Endothelial cell of umbilical vein (primary cell): ENCODE data around the gene TNFAIP6. TPM values are rescaled to one million over a fixed set of nuclear protein-coding genes. Genes with fewer than 3 reads are reported as not detected.
"Not testable (repeated sequence)": the region's sequence is repeated elsewhere in the genome, so short reads cannot be mapped to it uniquely, and the experiment has no call there.

ENCODE experiments used
- BruUV-seq: library from RNA; stranded (reverse); fragments of 400-500 nt; replicated peaks from 2 replicates; lab custom pipeline; 2021; lab: Mats Ljungman, UMichigan
- CTCF ChIA-PET: fragments of 300-600, 350-600 bp; sonication (Branson Sonifier 250); formaldehyde crosslinking; loops from one replicate; lab custom pipeline; 2021; ENCODE audit warnings: antibody characterized with exemption, inconsistent platforms; lab: Charles Lee
- POLR2A ChIA-PET: fragments of 300-600, 350-600 bp; sonication (Branson Sonifier 250); formaldehyde crosslinking; loops from one replicate; lab custom pipeline; 2021; ENCODE audit warnings: antibody characterized with exemption, inconsistent platforms; lab: Charles Lee
- DNase-seq: peaks from one replicate; pipeline ENCODE4 v3.0.0-alpha.2; 2011; ENCODE audit warnings: low read depth, low spot score
- FAIRE-seq: peaks from 2 replicates; lab custom pipeline; 2011; peaks lifted over from hg19 to GRCh38; lab: Jason Lieb, UNC
- H2AFZ ChIP-seq: 2 replicates; pipeline ENCODE4 v1.6.0; 2012; ENCODE audit warnings: low read depth, low read length, control low read depth, inconsistent platforms
- H3K27ac ChIP-seq: 2 replicates; pipeline ENCODE4 v1.5.1; 2011; ENCODE audit warnings: low read depth, mild to moderate bottlenecking, control low read depth, low read length, moderate library complexity; ENCODE audit not compliant: insufficient read depth
- H3K27me3 ChIP-seq, 2 experiments: 2 replicates each; pipeline versions ENCODE4 v1.6.0 to v1.6.1; 2011; ENCODE audit warnings: low read length in 2 of 2, mixed read lengths in 1 of 2; ENCODE audit not compliant: control insufficient read depth in 2 of 2, insufficient read depth in 2 of 2
- H3K36me3 ChIP-seq, 2 experiments: 2 replicates in 1 of 2; 3 replicates in 1 of 2; pipeline ENCODE4 v1.5.1; 2011; ENCODE audit warnings: low read length in 2 of 2, mild to moderate bottlenecking in 1 of 2, moderate library complexity in 1 of 2; ENCODE audit not compliant: control insufficient read depth in 2 of 2, insufficient read depth in 2 of 2; ENCODE audit errors: extremely low read depth in 1 of 2
- H3K4me1 ChIP-seq: 3 replicates; pipeline ENCODE4 v1.5.1; 2011; ENCODE audit warnings: mild to moderate bottlenecking, low read length; ENCODE audit not compliant: control insufficient read depth, insufficient read depth; ENCODE audit errors: extremely low read depth
- H3K4me2 ChIP-seq: 2 replicates; pipeline ENCODE4 v1.6.1; 2011; ENCODE audit warnings: low read length, control low read depth, mixed read lengths; ENCODE audit not compliant: insufficient read depth
- H3K4me3 ChIP-seq, 3 experiments: fragments of 200-600 bp in 1 of 3; sonication (generic), shearing (Covaris generic) in 1 of 3; replicated peaks in 1 of 3; 2 replicates each; pipeline ENCODE4 v1.5.1; 2011 to 2016; ENCODE audit warnings: control low read depth in 3 of 3, low read length in 3 of 3, mild to moderate bottlenecking in 2 of 3, inconsistent platforms in 1 of 3, low read depth in 1 of 3, moderate library complexity in 1 of 3; ENCODE audit not compliant: insufficient read depth in 1 of 3
- H3K79me2 ChIP-seq: 2 replicates; pipeline ENCODE4 v1.6.0; 2012; ENCODE audit warnings: low read length, inconsistent platforms; ENCODE audit not compliant: control insufficient read depth, insufficient read depth
- H3K9ac ChIP-seq: replicated peaks from 2 replicates; pipeline ENCODE3; 2011; ENCODE audit warnings: low read length, control low read depth; ENCODE audit not compliant: insufficient read depth; ENCODE audit errors: extremely low read depth
- H3K9me1 ChIP-seq: replicated peaks from 3 replicates; pipeline ENCODE4 v1.6.0; 2011; ENCODE audit warnings: mild to moderate bottlenecking, low read length; ENCODE audit not compliant: control insufficient read depth, insufficient read depth; ENCODE audit errors: extremely low read depth
- H3K9me3 ChIP-seq: replicated peaks from 2 replicates; pipeline ENCODE4 v1.5.1; 2012; ENCODE audit warnings: low read length, inconsistent platforms; ENCODE audit not compliant: control insufficient read depth, insufficient read depth
- H4K20me1 ChIP-seq: replicated peaks from 2 replicates; pipeline ENCODE3; 2011; ENCODE audit warnings: mild to moderate bottlenecking, low read length; ENCODE audit not compliant: control insufficient read depth, insufficient read depth; ENCODE audit errors: extremely low read depth
- EZH2 ChIP-seq: IDR thresholded peaks from 2 replicates; pipeline ENCODE4 v1.6.1; 2012; ENCODE audit warnings: borderline replicate concordance, low read depth, mild to moderate bottlenecking, moderate library complexity, low read length, inconsistent platforms; ENCODE audit not compliant: severe bottlenecking
- FOS ChIP-seq: IDR thresholded peaks from 2 replicates; pipeline ENCODE4 v1.6.1; 2011; ENCODE audit warnings: mild to moderate bottlenecking, low read length, moderate library complexity, borderline replicate concordance; ENCODE audit not compliant: insufficient read depth
- GATA2 ChIP-seq: IDR thresholded peaks from 2 replicates; pipeline ENCODE4 v1.7.0; 2011; ENCODE audit warnings: low read depth, mild to moderate bottlenecking, moderate library complexity, mixed read lengths, low read length; ENCODE audit not compliant: insufficient read length, insufficient read depth
- JUN ChIP-seq: IDR thresholded peaks from 2 replicates; pipeline ENCODE4 v1.6.1; 2011; ENCODE audit warnings: borderline replicate concordance, low read depth; ENCODE audit not compliant: insufficient read length, insufficient read depth
- MYC ChIP-seq: IDR thresholded peaks from one replicate; pipeline ENCODE4 v1.6.1; 2011; ENCODE audit warnings: mild to moderate bottlenecking, low read depth, low read length
- POLR2A ChIP-seq: IDR thresholded peaks from 2 replicates; pipeline ENCODE4 v1.6.1; 2012; ENCODE audit warnings: low read depth, mild to moderate bottlenecking, control low read depth, low read length
- POLR2AphosphoS5 ChIP-seq: IDR thresholded peaks from 2 replicates; pipeline ENCODE4 v1.6.1; 2012; ENCODE audit warnings: low read depth, mild to moderate bottlenecking, control low read depth, low read length, moderate library complexity; ENCODE audit not compliant: insufficient read depth
- dilution Hi-C: fragments of 300-500 bp; cut with MboI; formaldehyde crosslinking; loops from one replicate; pipeline ENCODE4 v1.15.0; 2019; ENCODE audit warnings: low sequenced_read_pairs; ENCODE audit not compliant: extremely low pct_ligation_motif_present
- intact Hi-C: fragments of 100-400 bp; cut with micrococcal nuclease; formaldehyde crosslinking; loops from one replicate; pipeline ENCODE4 v1.10.0; 2022
- polyA plus RNA-seq, 4 experiments: library from polyadenylated mRNA; depleted of rRNA in 3 of 4; stranded (reverse) in 3 of 4; unstranded in 1 of 4; fragments of >200 nt; gene quantifications; 2 replicates each; pipeline versions ENCODE4 v1.2.1 to v1.2.3, GENCODE V29; 2011 to 2012; ENCODE audit warnings: missing spikeins in 1 of 4
- total RNA-seq: library from RNA; stranded (reverse); gene quantifications from 2 replicates; pipeline ENCODE4 v1.2.3, GENCODE V29; 2021
- TF ChIP-seq, protein P1 (sequence below), 2 donors: IDR thresholded peaks; 1 replicate in 1 of 2; 2 replicates in 1 of 2; pipeline ENCODE4 v1.5.1; 2011; ENCODE audit warnings: low read length in 2 of 2, mild to moderate bottlenecking in 2 of 2, moderate library complexity in 2 of 2, control low read depth in 1 of 2, inconsistent platforms in 1 of 2, low read depth in 1 of 2; ENCODE audit not compliant: insufficient read depth in 1 of 2; ENCODE audit errors: extremely low read depth in 1 of 2
- TF ChIP-seq, protein P2 (sequence below): IDR thresholded peaks from 2 replicates; pipeline ENCODE4 v1.6.1; 2011; ENCODE audit not compliant: insufficient read depth, insufficient read length

The TNFAIP6 gene
- total and polyA plus RNA-seq, 2 donors (not counting 3 experiments of a cell fraction or from before 2014, with no cell fraction given): not detected

DNA sequence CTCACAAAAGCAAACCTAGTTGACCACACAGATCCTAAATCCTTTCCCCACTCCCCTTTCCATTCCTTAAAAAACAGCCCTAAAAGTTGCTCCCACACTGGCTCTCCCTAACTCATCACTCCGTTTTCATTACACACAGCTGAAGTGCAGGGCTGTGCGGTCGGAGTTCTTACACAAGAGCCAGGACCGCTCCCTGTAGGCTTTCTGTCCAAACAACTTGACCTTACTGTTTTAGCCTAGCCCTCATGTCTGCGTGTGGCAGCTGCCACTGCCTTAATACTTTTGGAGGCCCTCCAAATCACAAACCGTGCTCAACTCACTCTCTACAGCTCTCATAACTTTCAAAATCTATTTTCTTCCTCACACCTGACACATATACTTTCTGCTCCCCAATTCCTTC is 45.0 kb upstream of the TNFAIP6 start:
- dilution Hi-C loops, FAIRE-seq, H3K4me3 ChIP-seq, H3K36me3 ChIP-seq, H3K4me2 ChIP-seq, H3K4me1 ChIP-seq, DNase-seq, POLR2A ChIA-PET, H3K27me3 ChIP-seq, H4K20me1 ChIP-seq, CTCF ChIA-PET, H3K9me1 ChIP-seq, intact Hi-C loops, H2AFZ ChIP-seq, H3K9me3 ChIP-seq, H3K9ac ChIP-seq, BruUV-seq, H3K27ac ChIP-seq, H3K79me2 ChIP-seq: not testable (repeated sequence)

DNA sequence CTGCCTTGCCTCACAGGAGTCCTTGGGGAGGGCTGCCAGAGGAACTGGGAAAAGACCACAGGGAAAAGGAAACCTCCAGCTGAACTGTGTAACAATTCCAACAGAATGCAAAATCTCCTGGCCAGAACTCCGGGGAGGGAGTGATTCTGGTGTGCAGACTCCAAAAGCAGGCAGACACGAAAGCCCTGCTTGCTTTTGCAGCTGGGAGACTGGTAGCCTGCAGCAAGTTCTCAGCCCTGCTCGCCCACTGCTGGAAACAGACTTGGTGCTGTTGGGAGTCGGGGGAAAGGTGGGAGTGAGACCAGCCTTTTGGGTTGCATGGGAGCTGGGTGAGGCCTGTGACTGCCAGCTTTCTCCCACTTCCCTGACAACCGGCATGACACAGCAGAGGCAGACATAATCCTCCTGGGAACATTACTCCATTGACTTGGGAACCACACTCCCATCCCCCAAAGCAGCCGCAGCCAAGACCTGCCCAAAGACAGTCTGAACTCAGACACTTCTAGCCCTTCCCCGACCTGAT is 42.0 kb upstream of the TNFAIP6 start:
- no TSS peak for BruUV-seq
- no peaks in the 10 kb centered on the region for H3K27me3 ChIP-seq
- no peak for TF ChIP-seq FOS
- TF ChIP-seq, protein P1, sequence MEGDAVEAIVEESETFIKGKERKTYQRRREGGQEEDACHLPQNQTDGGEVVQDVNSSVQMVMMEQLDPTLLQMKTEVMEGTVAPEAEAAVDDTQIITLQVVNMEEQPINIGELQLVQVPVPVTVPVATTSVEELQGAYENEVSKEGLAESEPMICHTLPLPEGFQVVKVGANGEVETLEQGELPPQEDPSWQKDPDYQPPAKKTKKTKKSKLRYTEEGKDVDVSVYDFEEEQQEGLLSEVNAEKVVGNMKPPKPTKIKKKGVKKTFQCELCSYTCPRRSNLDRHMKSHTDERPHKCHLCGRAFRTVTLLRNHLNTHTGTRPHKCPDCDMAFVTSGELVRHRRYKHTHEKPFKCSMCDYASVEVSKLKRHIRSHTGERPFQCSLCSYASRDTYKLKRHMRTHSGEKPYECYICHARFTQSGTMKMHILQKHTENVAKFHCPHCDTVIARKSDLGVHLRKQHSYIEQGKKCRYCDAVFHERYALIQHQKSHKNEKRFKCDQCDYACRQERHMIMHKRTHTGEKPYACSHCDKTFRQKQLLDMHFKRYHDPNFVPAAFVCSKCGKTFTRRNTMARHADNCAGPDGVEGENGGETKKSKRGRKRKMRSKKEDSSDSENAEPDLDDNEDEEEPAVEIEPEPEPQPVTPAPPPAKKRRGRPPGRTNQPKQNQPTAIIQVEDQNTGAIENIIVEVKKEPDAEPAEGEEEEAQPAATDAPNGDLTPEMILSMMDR (IDR thresholded peaks at IDR 0.05; ENCODE audit: extremely low read depth in 1 of 2, insufficient read depth in 1 of 2, low read depth in 1 of 2, low read length in 2 of 2): no peak
- TF ChIP-seq JUN: no peak
- no peak for TF ChIP-seq EZH2
- no peak for TF ChIP-seq MYC
- TF ChIP-seq, protein P2, sequence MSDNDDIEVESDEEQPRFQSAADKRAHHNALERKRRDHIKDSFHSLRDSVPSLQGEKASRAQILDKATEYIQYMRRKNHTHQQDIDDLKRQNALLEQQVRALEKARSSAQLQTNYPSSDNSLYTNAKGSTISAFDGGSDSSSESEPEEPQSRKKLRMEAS: no peak
- TF ChIP-seq POLR2A: no peak
- TF ChIP-seq GATA2: no peak
- TF ChIP-seq POLR2AphosphoS5: no peak
- no peaks in the 10 kb centered on the region for H3K4me1 ChIP-seq
- no peaks in the 10 kb centered on the region for H3K9me1 ChIP-seq
- H4K20me1 ChIP-seq: no peaks in the 10 kb centered on the region
- DNase-seq (no peak), FAIRE-seq (no peak)
- dilution Hi-C loops (no loop called here), intact Hi-C loops (no loop called here)
- no peaks in the 10 kb centered on the region for H3K79me2 ChIP-seq
- ChIA-PET CTCF (no interaction called here), POLR2A (interaction anchor here (0.6 kb wide), 1 partner anchor 17 kb away, joined by 3 read pairs; no protein-coding TSS in a partner anchor)
- H3K27ac ChIP-seq: no peak overlapping the region
- H3K4me3 ChIP-seq: no peak overlapping the region
- H2AFZ ChIP-seq: no peak overlapping the region
- H3K36me3 ChIP-seq: no peaks in the 10 kb centered on the region
- H3K9me3 ChIP-seq: no peaks in the 10 kb centered on the region
- no peak overlapping the region for H3K4me2 ChIP-seq
- no peak overlapping the region for H3K9ac ChIP-seq
